Endothelial cell (in vitro differentiated cells): ENCODE results near the gene ZFAND3. TPM values are rescaled to one million over a fixed set of nuclear protein-coding genes. Genes with fewer than 3 reads are reported as not detected.
A peak's percentile ranks its signal among the peaks of the same experiment; 100 is the strongest.

ENCODE experiments used
- DNase-seq: peaks from one replicate; pipeline ENCODE4 v3.0.0; 2021; ENCODE audit warnings: low spot score
- H3K27ac Mint-ChIP-seq: one replicate; pipeline ENCODE4 v1.8.0; 2021; ENCODE audit warnings: mixed read lengths, inconsistent platforms; ENCODE audit not compliant: unreplicated experiment
- H3K27me3 Mint-ChIP-seq: one replicate; pipeline ENCODE4 v1.8.0; 2021; ENCODE audit warnings: mild to moderate bottlenecking, moderate library complexity, mixed read lengths, inconsistent platforms; ENCODE audit not compliant: unreplicated experiment
- H3K36me3 Mint-ChIP-seq: one replicate; pipeline ENCODE4 v1.8.0; 2021; ENCODE audit warnings: mild to moderate bottlenecking, low read depth, mixed read lengths, inconsistent platforms; ENCODE audit not compliant: unreplicated experiment
- H3K4me1 Mint-ChIP-seq: one replicate; pipeline ENCODE4 v1.8.0; 2021; ENCODE audit warnings: mild to moderate bottlenecking, mixed read lengths, inconsistent platforms; ENCODE audit not compliant: unreplicated experiment
- H3K4me3 Mint-ChIP-seq: one replicate; pipeline ENCODE4 v1.8.0; 2021; ENCODE audit warnings: mild to moderate bottlenecking, mixed read lengths, inconsistent platforms; ENCODE audit not compliant: unreplicated experiment
- H3K9me3 Mint-ChIP-seq: one replicate; pipeline ENCODE4 v1.8.0; 2021; ENCODE audit warnings: mixed read lengths, inconsistent platforms; ENCODE audit not compliant: unreplicated experiment
- total RNA-seq: library from RNA; stranded (reverse); fragmentation: NEBNext Ultra II Directional; extraction: Animal tissue kit (Norgen Biotek cat#: 25700); gene quantifications from one replicate; pipeline ENCODE4 v1.2.1, GENCODE V29; 2021; ENCODE audit not compliant: unreplicated experiment
- TF ChIP-seq, protein P1 (sequence below): fragments of 200-600 bp; sonication (generic); IDR thresholded peaks from one replicate; pipeline ENCODE4 v1.5.0; 2021; ENCODE audit warnings: antibody characterized with exemption; ENCODE audit not compliant: unreplicated experiment

The ZFAND3 gene
- total RNA-seq, 1 donor from 2014 or later = 96.3 TPM

- TF ChIP-seq, protein P1, sequence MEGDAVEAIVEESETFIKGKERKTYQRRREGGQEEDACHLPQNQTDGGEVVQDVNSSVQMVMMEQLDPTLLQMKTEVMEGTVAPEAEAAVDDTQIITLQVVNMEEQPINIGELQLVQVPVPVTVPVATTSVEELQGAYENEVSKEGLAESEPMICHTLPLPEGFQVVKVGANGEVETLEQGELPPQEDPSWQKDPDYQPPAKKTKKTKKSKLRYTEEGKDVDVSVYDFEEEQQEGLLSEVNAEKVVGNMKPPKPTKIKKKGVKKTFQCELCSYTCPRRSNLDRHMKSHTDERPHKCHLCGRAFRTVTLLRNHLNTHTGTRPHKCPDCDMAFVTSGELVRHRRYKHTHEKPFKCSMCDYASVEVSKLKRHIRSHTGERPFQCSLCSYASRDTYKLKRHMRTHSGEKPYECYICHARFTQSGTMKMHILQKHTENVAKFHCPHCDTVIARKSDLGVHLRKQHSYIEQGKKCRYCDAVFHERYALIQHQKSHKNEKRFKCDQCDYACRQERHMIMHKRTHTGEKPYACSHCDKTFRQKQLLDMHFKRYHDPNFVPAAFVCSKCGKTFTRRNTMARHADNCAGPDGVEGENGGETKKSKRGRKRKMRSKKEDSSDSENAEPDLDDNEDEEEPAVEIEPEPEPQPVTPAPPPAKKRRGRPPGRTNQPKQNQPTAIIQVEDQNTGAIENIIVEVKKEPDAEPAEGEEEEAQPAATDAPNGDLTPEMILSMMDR = no peak
- Mint-ChIP-seq H3K27me3 (peaks cover 2% of the 10 kb centered on the region), H3K4me1 (peaks cover 12% of the 10 kb centered on the region), H3K4me3 (no peak overlapping the region), H3K27ac (no peak overlapping the region), H3K9me3 (no peaks in the 10 kb centered on the region), H3K36me3 (no peaks in the 10 kb centered on the region)
- no peak for DNase-seq
Measured at GRCh38 chr6:37788259-37788658, 31.3 kb upstream of the ZFAND3 start.

GRCh38 chr6:37791156-37791919, 28.2 kb upstream of the ZFAND3 start:
- no peaks in the 10 kb centered on the region for H3K36me3 Mint-ChIP-seq
- TF ChIP-seq, protein P1 = peak; percentile 81
- no peaks in the 10 kb centered on the region for H3K9me3 Mint-ChIP-seq
- H3K27me3 Mint-ChIP-seq = peaks cover 2% of the 10 kb centered on the region
- no peak overlapping the region for H3K4me3 Mint-ChIP-seq
- DNase-seq = peak; percentile 80
- no peaks in the 10 kb centered on the region for H3K4me1 Mint-ChIP-seq
- H3K27ac Mint-ChIP-seq = no peak overlapping the region

- H3K4me1 Mint-ChIP-seq = no peaks in the 10 kb centered on the region
- TF ChIP-seq, protein P1 = no peak
- H3K4me3 Mint-ChIP-seq = no peak overlapping the region
- DNase-seq = no peak
- no peak overlapping the region for H3K27ac Mint-ChIP-seq
- no peaks in the 10 kb centered on the region for H3K9me3 Mint-ChIP-seq
- H3K27me3 Mint-ChIP-seq = peaks cover 2% of the 10 kb centered on the region
- H3K36me3 Mint-ChIP-seq = no peaks in the 10 kb centered on the region
Measured at GRCh38 chr6:37792457-37793033, 27.0 kb upstream of the ZFAND3 start.

- Mint-ChIP-seq H3K4me1 (no peaks in the 10 kb centered on the region), H3K4me3 (no peak overlapping the region), H3K36me3 (no peaks in the 10 kb centered on the region), H3K9me3 (no peaks in the 10 kb centered on the region), H3K27ac (no peak overlapping the region), H3K27me3 (peaks cover 4% of the 10 kb centered on the region)
- no peak for DNase-seq
- TF ChIP-seq, protein P1 = no peak
Measured at GRCh38 chr6:37793067-37793466, 26.5 kb upstream of the ZFAND3 start.

DNA sequence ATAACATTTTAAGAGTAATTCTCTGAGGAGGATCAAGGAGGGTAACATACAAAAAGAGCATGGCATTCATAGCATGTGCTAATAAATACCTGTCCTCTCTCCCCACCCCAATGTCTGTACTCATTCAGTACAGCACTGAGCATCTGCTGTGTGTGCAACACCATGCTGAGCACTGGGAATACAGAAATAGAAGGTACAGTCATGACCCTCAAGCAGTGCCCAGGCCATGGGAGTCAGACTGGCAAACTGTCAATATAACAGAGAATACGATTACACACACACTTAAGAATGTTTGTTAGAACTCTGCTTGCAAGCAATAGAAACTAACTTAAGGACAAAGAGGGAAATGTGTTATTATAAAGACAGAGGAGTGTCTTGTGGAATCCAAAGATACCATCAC, 24.7 kb upstream of the ZFAND3 start:
- Mint-ChIP-seq H3K4me1 (no peaks in the 10 kb centered on the region), H3K27ac (no peak overlapping the region), H3K36me3 (no peaks in the 10 kb centered on the region), H3K4me3 (no peak overlapping the region), H3K27me3 (peaks cover 3% of the 10 kb centered on the region), H3K9me3 (no peaks in the 10 kb centered on the region)
- TF ChIP-seq, protein P1 = no peak
- no peak for DNase-seq
